HEK293T (cell line): ENCODE data around the gene ZBTB44.

Source experiments
- CTCF ChIA-PET: fragments of 350-600 bp; formaldehyde crosslinking; extraction: SDS; loops from one replicate; lab custom pipeline; 2021; ENCODE audit warnings: antibody characterized with exemption, inconsistent platforms; lab: Yijun Ruan, JAX
- POLR2A ChIA-PET: fragments of 350-600 bp; formaldehyde crosslinking; extraction: SDS; loops from one replicate; lab custom pipeline; 2020; ENCODE audit warnings: antibody characterized with exemption, inconsistent platforms; lab: Yijun Ruan, JAX
- DNase-seq: peaks from one replicate; pipeline ENCODE4 v3.0.0; 2012; ENCODE audit warnings: mixed read lengths; ENCODE audit errors: extremely low spot score
- ARNT ChIP-seq: fragments of 450-650 bp; IDR thresholded peaks from 2 replicates; pipeline ENCODE4 v1.6.1; 2017; ENCODE audit warnings: mild to moderate bottlenecking
- BHLHE40 ChIP-seq: fragments of 450-650 bp; IDR thresholded peaks from 2 replicates; pipeline ENCODE4 v1.6.1; 2016; ENCODE audit warnings: mild to moderate bottlenecking, moderate library complexity, borderline replicate concordance
- CTBP1 ChIP-seq: fragments of 450-650 bp; IDR thresholded peaks from 2 replicates; pipeline ENCODE4 v1.6.1; 2016; ENCODE audit warnings: borderline replicate concordance
- ELF4 ChIP-seq: fragments of 450-650 bp; IDR thresholded peaks from 2 replicates; pipeline ENCODE4 v1.6.1; 2017; ENCODE audit warnings: antibody characterized with exemption
- FOXA1 ChIP-seq: fragments of 450-650 bp; IDR thresholded peaks from 2 replicates; pipeline ENCODE4 v1.6.1; 2016; ENCODE audit warnings: mild to moderate bottlenecking
- FOXK2 ChIP-seq: fragments of 450-650 bp; IDR thresholded peaks from 2 replicates; pipeline ENCODE4 v1.6.1; 2016; ENCODE audit warnings: mild to moderate bottlenecking
- FOXM1 ChIP-seq: fragments of 450-650 bp; IDR thresholded peaks from 2 replicates; pipeline ENCODE4 v1.6.1; 2017; ENCODE audit warnings: mild to moderate bottlenecking, borderline replicate concordance
- HDGF ChIP-seq: fragments of 450-650 bp; IDR thresholded peaks from 2 replicates; pipeline ENCODE4 v1.6.1; 2017; ENCODE audit warnings: antibody characterized with exemption, borderline replicate concordance
- L3MBTL2 ChIP-seq: fragments of 450-650 bp; conservative IDR thresholded peaks from 2 replicates; pipeline ENCODE4 v1.6.1; 2016; ENCODE audit warnings: mild to moderate bottlenecking
- LEF1 ChIP-seq: fragments of 450-650 bp; IDR thresholded peaks from 2 replicates; pipeline ENCODE4 v1.6.1; 2017; ENCODE audit warnings: mild to moderate bottlenecking, borderline replicate concordance
- NFRKB ChIP-seq: fragments of 450-650 bp; IDR thresholded peaks from 2 replicates; pipeline ENCODE4 v1.6.1; 2016; ENCODE audit warnings: mild to moderate bottlenecking, moderate library complexity
- PKNOX1 ChIP-seq: fragments of 450-650 bp; IDR thresholded peaks from 2 replicates; pipeline ENCODE4 v1.6.1; 2016
- SP1 ChIP-seq: fragments of 450-650 bp; IDR thresholded peaks from 2 replicates; pipeline ENCODE4 v1.6.1; 2017
- SUZ12 ChIP-seq: fragments of 450-650 bp; IDR thresholded peaks from 2 replicates; pipeline ENCODE4 v1.6.1; 2016; ENCODE audit warnings: mild to moderate bottlenecking
- TARDBP ChIP-seq: fragments of 450-650 bp; IDR thresholded peaks from 2 replicates; pipeline ENCODE4 v1.6.1; 2016
- ZNF384 ChIP-seq: fragments of 450-650 bp; IDR thresholded peaks from 2 replicates; pipeline ENCODE4 v1.6.1; 2016

ZBTB44 gene

GRCh38 chr11:130192845-130193267 is 121.9 kb downstream of the ZBTB44 start:
- ChIA-PET CTCF (no interaction called here), POLR2A (no interaction called here)
- no peak for DNase-seq
- TF ChIP-seq ELF4 (no peak), FOXK2 (no peak), FOXA1 (no peak), NFRKB (no peak), HDGF (no peak), FOXM1 (no peak), LEF1 (no peak), SP1 (no peak), CTBP1 (no peak)

DNA sequence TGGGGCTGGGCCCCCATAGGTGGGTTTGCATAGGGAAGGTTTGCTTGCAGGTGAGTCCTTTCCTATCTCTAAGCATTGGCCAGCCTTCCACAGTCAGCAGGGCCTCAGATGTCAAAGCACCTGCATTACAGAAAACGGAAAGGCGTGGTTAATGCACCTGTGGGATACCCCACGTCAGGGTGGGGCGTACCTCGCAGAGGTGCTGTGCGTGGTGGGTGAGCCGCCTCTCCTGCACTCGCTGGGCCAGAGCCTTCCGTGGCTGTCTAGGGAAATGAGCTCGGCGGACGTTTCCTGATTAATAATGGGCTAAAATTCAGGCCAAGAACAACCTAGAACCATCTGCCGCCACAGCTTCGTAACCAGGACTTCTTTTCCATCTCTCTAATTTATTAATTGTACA is 122.8 kb downstream of the ZBTB44 start:
- TF ChIP-seq FOXA1: no peak
- TF ChIP-seq BHLHE40: no peak
- no peak for TF ChIP-seq TARDBP
- no peak for TF ChIP-seq CTBP1
- no peak for TF ChIP-seq SP1
- no peak for TF ChIP-seq L3MBTL2
- no peak for TF ChIP-seq FOXK2
- TF ChIP-seq ELF4: no peak
- TF ChIP-seq LEF1: no peak
- no peak for TF ChIP-seq PKNOX1
- no peak for TF ChIP-seq FOXM1
- no peak for DNase-seq
- CTCF ChIA-PET: no interaction called here
- POLR2A ChIA-PET: no interaction called here

GRCh38 chr11:130190371-130190881 is 124.3 kb downstream of the ZBTB44 start:
- ChIA-PET POLR2A (no interaction called here), CTCF (no interaction called here)
- TF ChIP-seq LEF1: no peak
- no peak for TF ChIP-seq L3MBTL2
- no peak for TF ChIP-seq SUZ12
- no peak for TF ChIP-seq HDGF
- TF ChIP-seq TARDBP: no peak
- TF ChIP-seq CTBP1: no peak
- TF ChIP-seq BHLHE40: no peak
- no peak for TF ChIP-seq PKNOX1
- no peak for TF ChIP-seq SP1
- TF ChIP-seq FOXM1: no peak
- no peak for TF ChIP-seq ELF4
- TF ChIP-seq NFRKB: no peak
- no peak for TF ChIP-seq ZNF384
- TF ChIP-seq FOXK2: no peak
- TF ChIP-seq ARNT: no peak
- no peak for TF ChIP-seq FOXA1
- DNase-seq: peak; percentile 37

DNA sequence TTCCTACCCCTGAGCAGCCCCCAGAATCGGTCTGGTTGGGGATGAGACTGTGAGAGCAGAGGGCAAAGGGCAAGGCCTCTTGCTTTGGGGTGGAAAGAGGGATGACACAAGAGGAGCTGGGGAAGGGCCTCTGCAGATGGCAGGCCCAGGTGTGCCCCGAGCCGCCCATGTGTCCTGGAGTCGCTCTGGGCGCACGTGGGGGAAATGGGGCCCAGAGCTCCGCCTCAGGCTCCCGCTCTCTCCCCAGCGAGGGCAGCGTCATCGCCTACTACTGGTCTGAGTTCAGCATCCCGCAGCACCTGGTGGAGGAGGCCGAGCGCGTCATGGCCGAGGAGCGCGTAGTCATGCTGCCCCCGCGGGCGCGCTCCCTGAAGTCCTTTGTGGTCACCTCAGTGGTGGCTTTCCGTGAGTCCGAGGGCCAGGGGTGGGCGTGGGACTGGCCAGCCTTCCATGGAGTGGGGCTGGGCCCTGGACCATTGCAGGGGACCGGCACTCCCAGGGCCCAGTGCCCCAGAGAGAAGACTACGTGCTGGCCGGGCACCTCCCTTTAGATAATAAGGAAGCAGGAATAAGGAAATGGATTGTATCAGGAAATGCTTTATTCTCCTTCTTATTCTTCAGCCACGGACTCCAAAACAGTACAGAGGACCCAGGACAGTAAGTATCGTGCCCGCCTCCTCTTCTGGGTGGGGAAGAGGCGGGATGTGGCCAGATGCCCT is 125.1 kb downstream of the ZBTB44 start:
- CTCF ChIA-PET: no interaction called here
- TF ChIP-seq CTBP1 (no peak), HDGF (no peak), ZNF384 (no peak), ELF4 (no peak), TARDBP (no peak), BHLHE40 (no peak), LEF1 (no peak), FOXA1 (no peak), L3MBTL2 (no peak), FOXM1 (no peak), SP1 (no peak), NFRKB (no peak), SUZ12 (no peak), ARNT (no peak), PKNOX1 (no peak)
- POLR2A ChIA-PET: no interaction called here
- no peak for DNase-seq

- POLR2A ChIA-PET: no interaction called here
- TF ChIP-seq ELF4: no peak
- CTCF ChIA-PET: no interaction called here
- no peak for DNase-seq
Observed at GRCh38 chr11:130188585-130189347, 126.0 kb downstream of the ZBTB44 start.

GRCh38 chr11:130188047-130188446 is 126.7 kb downstream of the ZBTB44 start:
- TF ChIP-seq LEF1 (no peak), PKNOX1 (no peak), L3MBTL2 (no peak), FOXM1 (no peak), SUZ12 (no peak)
- no peak for DNase-seq
- ChIA-PET CTCF (no interaction called here), POLR2A (no interaction called here)
